Measurements from ENCODE around the gene GAD1. TPM values are rescaled to one million over a fixed set of nuclear protein-coding genes. Genes with fewer than 3 reads are reported as not detected.

GAD1 gene
- total and polyA plus RNA-seq, 2 donors (not counting 3 experiments of a cell fraction or from before 2014, with no cell fraction given): 0.60 to 0.62 TPM

GRCh38 chr2:170778900-170779299, 37.8 kb upstream of the GAD1 start:
- Histone ChIP-seq H3K36me3 (ENCODE audit: control insufficient read depth in 2 of 2, extremely low read depth in 1 of 2, insufficient read depth in 2 of 2, low read length in 2 of 2) (no peaks in the 10 kb centered on the region), H3K4me3 (replicated peaks in 1 of 3; ENCODE audit: insufficient read depth in 1 of 3, low read depth in 1 of 3, low read length in 3 of 3) (no peak overlapping the region), H3K4me2 (ENCODE audit: insufficient read depth, low read length) (no peak overlapping the region), H3K9me1 (replicated peaks; ENCODE audit: control insufficient read depth, extremely low read depth, insufficient read depth, low read length) (no peaks in the 10 kb centered on the region), H2AFZ (ENCODE audit: low read depth, low read length) (no peak overlapping the region), H4K20me1 (replicated peaks; ENCODE audit: control insufficient read depth, extremely low read depth, insufficient read depth, low read length) (no peaks in the 10 kb centered on the region), H3K27ac (ENCODE audit: insufficient read depth, low read depth, low read length) (no peak overlapping the region), H3K79me2 (ENCODE audit: control insufficient read depth, insufficient read depth, low read length) (no peaks in the 10 kb centered on the region), H3K4me1 (ENCODE audit: control insufficient read depth, extremely low read depth, insufficient read depth, low read length) (no peaks in the 10 kb centered on the region), H3K9me3 (replicated peaks; ENCODE audit: control insufficient read depth, insufficient read depth, low read length) (no peaks in the 10 kb centered on the region), H3K9ac (replicated peaks; ENCODE audit: extremely low read depth, insufficient read depth, low read length) (no peak overlapping the region), H3K27me3 (ENCODE audit: control insufficient read depth in 2 of 2, insufficient read depth in 2 of 2, low read length in 2 of 2) (peaks cover 4 to 25% of the 10 kb centered on the region in 2 experiments)
- no peak for FAIRE-seq
- no TSS peak for BruUV-seq (replicated peaks)
- dilution Hi-C loops (cut with MboI; ENCODE audit: extremely low pct_ligation_motif_present, low sequenced_read_pairs) (no loop called here), intact Hi-C loops (cut with micrococcal nuclease) (no loop called here)
- CTCF ChIA-PET: interaction anchor here (0.6 to 1.3 kb wide), 3 partner anchors 16 to 436 kb away, joined by 3 read pairs; no protein-coding TSS in a partner anchor
- TF ChIP-seq POLR2AphosphoS5 (IDR thresholded peaks at IDR 0.05; ENCODE audit: insufficient read depth, low read depth, low read length) (no peak), MAX (IDR thresholded peaks at IDR 0.05; ENCODE audit: insufficient read depth, insufficient read length) (no peak), GATA2 (IDR thresholded peaks at IDR 0.05; ENCODE audit: insufficient read depth, insufficient read length, low read depth, low read length) (no peak), FOS (IDR thresholded peaks at IDR 0.05; ENCODE audit: borderline replicate concordance, insufficient read depth, low read length) (no peak), POLR2A (IDR thresholded peaks at IDR 0.05; ENCODE audit: low read depth, low read length) (no peak), JUN (IDR thresholded peaks at IDR 0.05; ENCODE audit: borderline replicate concordance, insufficient read depth, insufficient read length, low read depth) (no peak), CTCF (IDR thresholded peaks at IDR 0.05; ENCODE audit: extremely low read depth in 1 of 2, insufficient read depth in 1 of 2, low read depth in 1 of 2, low read length in 2 of 2) (no peak), EZH2 (IDR thresholded peaks at IDR 0.05; ENCODE audit: borderline replicate concordance, low read depth, low read length, severe bottlenecking) (no peak), MYC (IDR thresholded peaks at IDR 0.05; ENCODE audit: low read depth, low read length) (no peak)
- POLR2A ChIA-PET: no interaction called here
- DNase-seq (ENCODE audit: low read depth, low spot score): no peak
